Endothelial cell of umbilical vein (primary cell): ENCODE results near the gene PTPRCAP.
"Not testable (repeated sequence)": the region's sequence is repeated elsewhere in the genome, so short reads cannot be mapped to it uniquely, and the experiment has no call there.

ENCODE experiments used
- CTCF ChIP-seq, 2 donors: IDR thresholded peaks; 1 replicate in 1 of 2; 2 replicates in 1 of 2; pipeline ENCODE4 v1.5.1; 2011; ENCODE audit warnings: low read length in 2 of 2, mild to moderate bottlenecking in 2 of 2, moderate library complexity in 2 of 2, control low read depth in 1 of 2, inconsistent platforms in 1 of 2, low read depth in 1 of 2; ENCODE audit not compliant: insufficient read depth in 1 of 2; ENCODE audit errors: extremely low read depth in 1 of 2
- EZH2 ChIP-seq: IDR thresholded peaks from 2 replicates; pipeline ENCODE4 v1.6.1; 2012; ENCODE audit warnings: borderline replicate concordance, low read depth, mild to moderate bottlenecking, moderate library complexity, low read length, inconsistent platforms; ENCODE audit not compliant: severe bottlenecking
- FOS ChIP-seq: IDR thresholded peaks from 2 replicates; pipeline ENCODE4 v1.6.1; 2011; ENCODE audit warnings: mild to moderate bottlenecking, low read length, moderate library complexity, borderline replicate concordance; ENCODE audit not compliant: insufficient read depth
- GATA2 ChIP-seq: IDR thresholded peaks from 2 replicates; pipeline ENCODE4 v1.7.0; 2011; ENCODE audit warnings: low read depth, mild to moderate bottlenecking, moderate library complexity, mixed read lengths, low read length; ENCODE audit not compliant: insufficient read length, insufficient read depth
- JUN ChIP-seq: IDR thresholded peaks from 2 replicates; pipeline ENCODE4 v1.6.1; 2011; ENCODE audit warnings: borderline replicate concordance, low read depth; ENCODE audit not compliant: insufficient read length, insufficient read depth
- MAX ChIP-seq: IDR thresholded peaks from 2 replicates; pipeline ENCODE4 v1.6.1; 2011; ENCODE audit not compliant: insufficient read depth, insufficient read length
- MYC ChIP-seq: IDR thresholded peaks from one replicate; pipeline ENCODE4 v1.6.1; 2011; ENCODE audit warnings: mild to moderate bottlenecking, low read depth, low read length
- POLR2A ChIP-seq: IDR thresholded peaks from 2 replicates; pipeline ENCODE4 v1.6.1; 2012; ENCODE audit warnings: low read depth, mild to moderate bottlenecking, control low read depth, low read length
- POLR2AphosphoS5 ChIP-seq: IDR thresholded peaks from 2 replicates; pipeline ENCODE4 v1.6.1; 2012; ENCODE audit warnings: low read depth, mild to moderate bottlenecking, control low read depth, low read length, moderate library complexity; ENCODE audit not compliant: insufficient read depth

GRCh38 chr11:67465530-67465929 lies 28.0 kb upstream of the PTPRCAP start:
- not testable (repeated sequence) for TF ChIP-seq POLR2A; FOS; CTCF (IDR thresholded peaks at IDR 0.05; ENCODE audit: extremely low read depth in 1 of 2, insufficient read depth in 1 of 2, low read depth in 1 of 2, low read length in 2 of 2); MAX; GATA2; EZH2; POLR2AphosphoS5; MYC; JUN
